ENCODE data around the gene RGS2.

GRCh38 chr1:192821296-192821695 lies 12.5 kb downstream of the RGS2 start:
- TF ChIP-seq CTCF (IDR thresholded peaks at IDR 0.05 in 4 of 5, conservative IDR thresholded peaks at IDR 0.05 in 1 of 5) (no peak), POLR2A (IDR thresholded peaks at IDR 0.05) (no peak)
